Stimulated activated CD4-positive, alpha-beta T cell treated with anti-CD3 and anti-CD28 coated beads, Interleukin-2, amount 100 ng/mL, for 48 hours (primary cell): ENCODE data around the gene TIMD4.
A peak's percentile ranks its signal among the peaks of the same experiment; 100 is the strongest.

Experiments used
- DNase-seq, 2 donors: peaks; one replicate each; pipeline ENCODE4 v3.0.0-alpha.2; 2020

Gene TIMD4

GRCh38 chr5:156920861-156921431 lies 42.1 kb downstream of the TIMD4 start:
- no peak for DNase-seq

DNA sequence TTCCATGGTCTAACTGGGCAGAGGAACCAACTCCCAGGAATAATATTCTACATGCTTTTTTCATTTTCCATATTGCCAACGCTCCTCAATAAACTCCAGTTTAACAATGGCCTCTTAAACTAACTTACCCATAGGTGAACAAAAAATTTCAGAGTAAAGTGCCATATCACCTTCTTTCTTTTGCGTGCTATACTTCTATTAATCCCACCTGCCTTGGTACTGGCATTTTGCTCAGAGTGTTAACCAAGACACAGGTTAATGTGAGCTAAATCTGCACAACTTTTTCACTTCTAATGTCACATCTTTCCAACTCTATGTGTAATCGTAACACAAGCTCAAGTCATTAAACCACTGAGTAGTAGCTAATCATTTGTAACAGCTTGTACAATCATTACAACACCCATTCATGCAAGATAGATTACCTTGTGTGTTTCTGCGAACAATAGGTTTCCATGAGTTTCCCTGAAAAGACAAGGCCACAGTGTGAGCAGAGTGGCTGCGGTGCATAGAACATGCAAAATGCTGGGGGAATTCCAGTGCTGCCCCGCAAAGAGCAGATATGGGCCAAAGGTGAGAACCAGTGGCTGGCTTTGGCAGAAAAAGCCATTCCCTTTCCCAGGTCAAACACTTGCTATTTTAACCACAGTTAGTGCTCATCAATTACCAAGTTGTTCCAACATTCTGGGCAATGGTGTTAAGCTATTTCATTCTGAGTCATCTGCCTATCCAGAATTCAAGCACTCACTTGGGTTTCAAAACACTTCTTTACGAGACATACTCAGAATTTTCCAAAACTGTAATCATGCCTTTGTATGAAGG lies 42.8 kb downstream of the TIMD4 start:
- peak; percentile 49 to 62 for DNase-seq

- no peak for DNase-seq
Observed at GRCh38 chr5:156918311-156918845, 44.6 kb downstream of the TIMD4 start.

- no peak for DNase-seq
Observed at GRCh38 chr5:156914371-156914737, 48.7 kb downstream of the TIMD4 start.

DNA sequence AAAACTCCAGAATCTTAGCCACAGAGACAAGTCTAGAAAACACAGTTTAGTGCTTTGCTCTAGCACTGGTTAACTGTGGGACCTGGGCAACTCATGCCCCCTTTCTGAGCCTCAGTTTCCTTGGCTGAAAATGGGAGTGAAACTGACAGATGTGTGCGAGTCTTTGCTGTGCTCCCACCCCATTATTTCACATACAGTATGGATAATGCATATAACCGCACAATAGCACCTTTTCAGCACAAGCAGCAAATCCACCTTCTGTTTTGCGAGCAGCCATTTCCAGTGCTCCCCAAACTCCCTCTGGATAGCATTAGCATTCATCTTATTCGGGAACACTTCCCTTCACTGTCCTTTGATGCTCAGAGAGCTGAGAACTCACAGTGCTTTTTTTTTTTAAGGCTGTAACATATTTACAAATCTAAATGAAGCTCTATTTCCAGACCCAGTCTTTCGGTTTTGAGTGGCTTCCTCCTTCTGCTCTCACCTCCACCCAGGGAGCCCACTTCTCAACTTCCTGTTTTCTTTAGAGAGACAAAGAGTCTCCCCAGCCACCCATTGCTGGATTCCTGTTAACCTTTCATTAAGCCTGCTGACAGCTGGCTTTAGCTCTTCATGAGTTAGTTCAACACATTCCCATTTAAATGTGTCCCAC lies 49.2 kb downstream of the TIMD4 start:
- DNase-seq: no peak

- no peak for DNase-seq
Observed at GRCh38 chr5:156913355-156913718, 49.7 kb downstream of the TIMD4 start.

- no peak for DNase-seq
Observed at GRCh38 chr5:156912869-156913268, 50.2 kb downstream of the TIMD4 start.

DNA sequence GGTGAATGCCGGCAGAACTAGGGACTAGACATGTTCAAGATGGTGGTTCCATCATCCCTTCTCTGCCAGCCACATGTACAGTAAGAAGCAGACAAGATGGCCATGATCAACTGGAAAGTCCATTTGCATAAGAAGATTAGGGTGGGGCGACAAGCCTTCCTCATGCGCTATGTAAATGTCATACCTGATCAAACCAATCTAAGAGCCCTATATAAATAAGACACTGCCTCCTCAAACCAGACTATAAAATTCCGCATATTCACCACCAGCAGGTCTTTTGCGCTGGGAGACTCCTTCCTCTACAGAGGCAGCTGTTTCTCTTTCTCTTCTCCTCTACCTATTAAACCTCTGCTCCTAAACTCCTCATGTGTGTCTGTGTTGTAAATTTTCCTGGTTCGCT lies 53.8 kb downstream of the TIMD4 start:
- DNase-seq: no peak

GRCh38 chr5:156907667-156908066 lies 55.4 kb downstream of the TIMD4 start:
- no peak for DNase-seq

DNA sequence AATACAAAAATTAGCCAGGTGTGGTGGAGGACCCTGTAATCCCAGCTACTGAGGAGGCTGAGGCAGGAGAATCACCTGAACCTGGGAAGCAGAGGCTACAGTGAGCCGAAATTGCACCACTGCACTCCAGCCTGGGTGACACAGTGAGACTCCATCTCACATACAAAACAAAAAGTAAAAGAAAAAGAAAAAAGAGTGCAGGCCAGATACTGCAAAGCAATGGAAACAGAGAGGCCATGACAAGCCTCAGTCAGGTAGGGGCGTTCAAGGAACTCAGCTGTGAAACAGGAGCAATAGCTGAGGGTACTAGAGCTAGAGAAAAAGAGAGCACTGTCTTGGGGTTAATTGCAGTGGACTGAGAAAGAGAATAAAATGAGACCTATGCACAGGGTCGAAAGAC lies 56.2 kb downstream of the TIMD4 start:
- no peak for DNase-seq

- DNase-seq: no peak
Observed at GRCh38 chr5:156896546-156896945, 66.5 kb downstream of the TIMD4 start.

- no peak for DNase-seq
Observed at GRCh38 chr5:156893517-156893916, 69.5 kb downstream of the TIMD4 start.

DNA sequence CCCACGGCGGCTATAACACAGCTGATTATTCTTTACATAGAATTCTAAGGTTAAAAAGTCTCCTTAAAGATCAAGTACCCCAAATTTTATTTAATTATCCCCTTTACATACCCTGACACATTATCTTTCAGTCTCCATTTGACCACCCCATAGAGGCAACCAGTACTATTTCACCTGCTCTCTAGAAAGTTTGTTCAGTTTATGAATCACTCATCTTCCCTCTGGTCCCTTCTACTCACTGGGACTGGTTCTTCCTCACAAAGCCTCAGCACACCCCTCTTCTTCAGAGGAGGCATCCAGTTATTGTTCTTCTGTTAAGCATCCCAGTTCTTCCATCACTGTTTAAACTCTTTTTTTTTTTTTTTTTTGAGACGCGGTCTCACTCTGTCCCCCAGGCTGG lies 70.2 kb downstream of the TIMD4 start:
- DNase-seq: no peak

DNA sequence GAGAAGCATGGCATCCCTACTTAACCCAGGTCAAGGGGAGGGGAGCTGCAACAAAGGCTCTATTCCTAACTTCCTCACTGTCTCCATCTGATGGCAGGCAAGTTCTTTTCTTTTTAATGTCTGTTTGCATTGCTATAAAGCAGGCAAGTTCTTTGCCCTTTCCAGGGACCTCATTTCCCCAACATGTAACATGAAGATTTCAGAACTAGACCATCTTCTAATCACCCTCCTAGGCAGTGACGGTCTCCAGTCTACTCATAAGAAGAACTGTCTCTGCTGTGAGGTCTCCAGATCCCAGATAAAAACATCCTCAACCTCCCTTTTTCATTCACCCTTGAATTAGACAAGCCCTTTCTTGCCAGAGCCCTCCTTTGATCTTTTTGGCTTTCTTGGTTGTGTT lies 70.8 kb downstream of the TIMD4 start:
- no peak for DNase-seq

DNA sequence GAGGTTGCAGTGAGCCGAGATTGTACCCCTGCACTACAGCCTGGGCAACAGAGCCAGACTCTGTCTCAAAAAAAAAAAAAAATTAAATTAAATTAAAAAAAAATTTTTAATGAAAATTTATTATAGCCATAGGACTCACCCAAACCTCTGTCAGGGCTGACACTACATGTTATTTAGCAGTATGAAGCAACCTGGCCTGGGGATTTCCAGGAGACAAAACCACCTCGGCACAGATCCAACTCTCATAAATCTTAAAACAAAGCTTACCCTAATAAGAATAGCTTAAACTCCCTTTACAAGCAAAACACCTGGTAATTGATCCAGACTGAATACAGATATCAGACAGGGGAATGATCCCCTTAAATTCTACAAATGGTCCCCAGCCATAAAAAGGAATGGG lies 74.5 kb downstream of the TIMD4 start:
- DNase-seq: no peak

DNA sequence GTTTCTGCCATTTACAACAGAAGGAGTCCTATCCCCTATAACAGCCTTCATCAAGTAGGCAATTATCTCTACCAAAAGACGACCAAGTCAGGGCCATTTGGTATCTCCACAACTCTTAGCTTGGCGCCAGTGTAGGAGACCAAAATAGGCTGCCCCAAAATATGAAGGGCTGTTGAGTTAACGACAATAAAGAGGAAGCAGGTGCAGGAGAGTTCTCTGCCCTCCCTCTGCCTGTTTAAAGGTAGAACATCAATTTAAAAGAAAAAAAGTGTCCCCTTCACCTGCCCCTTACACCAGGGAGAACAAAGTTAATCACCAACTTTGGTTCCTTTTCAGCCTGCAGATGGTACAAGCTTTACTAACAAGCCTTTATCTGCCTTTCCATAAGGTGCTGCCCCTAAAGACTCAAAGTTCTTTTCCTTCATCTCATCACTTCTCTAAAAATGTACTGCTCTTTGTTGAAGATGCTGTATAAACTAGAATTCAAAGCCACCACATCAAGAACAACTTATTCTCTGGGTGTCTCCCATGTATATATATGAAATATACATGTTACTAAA lies 79.6 kb downstream of the TIMD4 start:
- DNase-seq: no peak

DNA sequence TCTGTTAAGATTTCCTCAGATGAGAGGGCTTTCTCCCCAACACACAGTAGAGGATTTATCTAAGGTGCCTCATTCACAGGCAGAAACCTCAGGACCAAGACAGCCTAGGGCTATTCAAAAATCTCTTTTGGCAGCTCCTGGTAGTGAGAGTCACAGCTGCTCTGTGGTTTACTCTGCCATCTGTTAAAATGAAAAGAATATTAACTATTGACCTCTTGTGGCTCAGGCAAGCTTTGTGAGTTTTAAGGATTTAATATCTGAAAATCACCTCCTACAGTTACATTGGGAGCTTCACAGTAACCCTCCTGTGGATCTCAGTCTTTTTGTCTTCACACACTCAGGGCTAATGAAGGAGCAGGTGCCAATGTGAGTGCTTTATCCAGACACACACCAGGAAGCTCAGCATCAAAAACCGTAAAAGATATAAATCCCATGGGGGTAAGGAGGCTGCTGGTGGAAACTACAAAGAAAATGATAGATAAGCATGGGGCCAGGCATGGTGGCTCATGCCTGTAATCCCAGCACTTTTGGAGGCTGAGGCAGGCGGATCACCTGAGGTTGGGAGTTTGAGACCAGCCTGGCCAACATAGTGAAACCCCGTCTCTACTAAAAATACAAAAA lies 83.3 kb downstream of the TIMD4 start:
- DNase-seq: no peak

DNA sequence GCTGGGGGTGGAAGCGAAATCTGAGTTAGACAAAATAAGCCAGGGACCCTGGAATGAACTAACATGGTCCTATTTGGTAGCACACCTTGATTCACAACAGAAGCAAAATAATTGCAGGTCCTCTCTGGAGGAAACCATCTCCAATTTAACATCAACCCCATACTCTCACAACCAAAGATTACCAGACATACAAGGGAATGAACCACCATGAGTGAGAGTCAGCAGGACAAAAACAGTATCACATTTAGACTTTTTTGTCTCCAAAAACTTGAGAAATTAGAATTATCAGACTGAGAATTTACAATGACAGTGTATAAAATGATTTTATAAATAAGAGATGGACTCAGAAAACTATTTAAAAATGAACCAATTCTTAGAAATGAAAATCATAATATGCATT lies 91.8 kb downstream of the TIMD4 start:
- DNase-seq: no peak

DNA sequence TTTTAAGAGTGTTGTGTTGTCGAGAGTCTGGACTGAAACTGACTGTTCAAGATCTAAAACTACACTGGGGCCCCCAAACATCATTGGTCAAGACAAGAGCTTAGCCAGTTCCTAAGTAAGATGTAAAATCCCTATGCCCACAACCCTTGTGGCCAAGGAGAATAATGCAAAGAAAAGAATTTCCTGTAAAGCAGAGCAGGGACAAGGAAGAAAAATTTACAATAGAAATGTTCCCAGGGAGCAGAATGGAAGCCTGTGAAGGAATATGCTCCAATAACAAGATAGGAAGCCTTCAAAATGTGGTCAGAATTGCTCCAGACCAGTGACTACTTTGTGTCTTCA lies 92.6 kb downstream of the TIMD4 start:
- DNase-seq: no peak
